NCI-H226 (cell line): Measurements from ENCODE around the gene TTC23L.
"Not testable (repeated sequence)": the region's sequence is repeated elsewhere in the genome, so short reads cannot be mapped to it uniquely, and the experiment has no call there.

Source experiments
- DNase-seq: peaks from one replicate; pipeline ENCODE4 v3.0.0-alpha.2; 2015

The TTC23L gene

GRCh38 chr5:34838785-34839714, at the start of gene TTC23L:
TSS of gene TTC23L (plus strand) at chr5:34839164. CDS start at chr5:34840672, 1,508 bp downstream.
- DNase-seq = peak; percentile 85

- no peak for DNase-seq
These were observed 49.3 kb upstream of the TTC23L start for GRCh38 chr5:34789639-34790038.

- DNase-seq = no peak
These were observed 48.9 kb upstream of the TTC23L start for GRCh38 chr5:34790069-34790468.

GRCh38 chr5:34791761-34792244, 47.2 kb upstream of the TTC23L start:
- peak; percentile 76 for DNase-seq

GRCh38 chr5:34802834-34803563, 36.0 kb upstream of the TTC23L start:
- no peak for DNase-seq

- no peak for DNase-seq
These were observed 34.8 kb upstream of the TTC23L start for GRCh38 chr5:34803974-34804732.

GRCh38 chr5:34804913-34805312, 34.1 kb upstream of the TTC23L start:
- DNase-seq = no peak

- no peak for DNase-seq
These were observed 32.4 kb upstream of the TTC23L start for GRCh38 chr5:34806532-34806931.

GRCh38 chr5:34811706-34812105, 27.3 kb upstream of the TTC23L start:
- DNase-seq = no peak

- no peak for DNase-seq
These were observed 25.5 kb upstream of the TTC23L start for GRCh38 chr5:34813509-34813908.

GRCh38 chr5:34817558-34818351, 21.2 kb upstream of the TTC23L start:
- DNase-seq = no peak

GRCh38 chr5:34818717-34819116, 20.2 kb upstream of the TTC23L start:
- no peak for DNase-seq

GRCh38 chr5:34820593-34820992, 18.4 kb upstream of the TTC23L start:
- DNase-seq = no peak

- no peak for DNase-seq
These were observed 15.8 kb upstream of the TTC23L start for GRCh38 chr5:34822956-34823715.

- peak; percentile 20 for DNase-seq
These were observed 12.6 kb upstream of the TTC23L start for GRCh38 chr5:34826347-34826746.

GRCh38 chr5:34827588-34828506, 11.1 kb upstream of the TTC23L start:
- no peak for DNase-seq

- DNase-seq = not testable (repeated sequence)
These were observed 8.1 kb upstream of the TTC23L start for GRCh38 chr5:34830827-34831226.

- no peak for DNase-seq
These were observed 7.7 kb upstream of the TTC23L start for GRCh38 chr5:34831303-34831702.

- DNase-seq = no peak
These were observed 6.4 kb upstream of the TTC23L start for GRCh38 chr5:34832568-34832967.

GRCh38 chr5:34833090-34833489, 5.9 kb upstream of the TTC23L start:
- DNase-seq = no peak
